DOHH2 (cell line): ENCODE data around the gene KIAA1328.

Experiments
- H3F3A ChIP-seq: fragments of 200-600 bp; sonication (generic), shearing (Covaris generic); 2 replicates; pipeline ENCODE4 v1.6.0; 2016; ENCODE audit warnings: antibody characterized with exemption, mild to moderate bottlenecking; ENCODE audit not compliant: control insufficient read depth, insufficient read depth
- H3K27ac ChIP-seq: fragments of 200-600 bp; sonication (generic); 2 replicates; pipeline ENCODE4 v1.5.1; 2014; ENCODE audit warnings: low read depth, mild to moderate bottlenecking, low read length, moderate library complexity
- H3K27me3 ChIP-seq: fragments of 200-600 bp; sonication (generic); 2 replicates; pipeline ENCODE4 v1.6.1; 2014; ENCODE audit warnings: mild to moderate bottlenecking, low read length, mixed read lengths; ENCODE audit not compliant: control insufficient read depth
- H3K36me3 ChIP-seq: fragments of 200-600 bp; sonication (generic); 2 replicates; pipeline ENCODE4 v1.6.1; 2014; ENCODE audit warnings: mild to moderate bottlenecking, low read length, moderate library complexity, mixed read lengths; ENCODE audit not compliant: control insufficient read depth
- H3K4me1 ChIP-seq: fragments of 200-600 bp; sonication (generic); 2 replicates; pipeline ENCODE4 v1.6.1; 2014; ENCODE audit warnings: mild to moderate bottlenecking, low read length, mixed read lengths; ENCODE audit not compliant: control insufficient read depth
- H3K4me2 ChIP-seq: fragments of 200-600 bp; sonication (generic); 2 replicates; pipeline ENCODE4 v1.6.0; 2014; ENCODE audit warnings: mild to moderate bottlenecking, low read length, moderate library complexity
- H3K4me3 ChIP-seq: fragments of 200-600 bp; sonication (generic); 2 replicates; pipeline ENCODE4 v1.5.1; 2014; ENCODE audit warnings: mild to moderate bottlenecking, low read length, mixed read lengths
- H3K79me2 ChIP-seq: fragments of 200-600 bp; sonication (generic); 2 replicates; pipeline ENCODE4 v1.6.1; 2014; ENCODE audit warnings: mild to moderate bottlenecking, low read length, mixed read lengths; ENCODE audit not compliant: control insufficient read depth
- H3K9me2 ChIP-seq: fragments of 200-600 bp; sonication (generic); replicated peaks from 2 replicates; pipeline ENCODE4 v1.6.1; 2014; ENCODE audit warnings: mild to moderate bottlenecking, low read length, mixed read lengths; ENCODE audit not compliant: control insufficient read depth
- H3K9me3 ChIP-seq: fragments of 200-600 bp; sonication (generic); 2 replicates; pipeline ENCODE4 v1.6.1; 2014; ENCODE audit warnings: antibody characterized with exemption, low read length, mixed read lengths; ENCODE audit not compliant: control insufficient read depth, insufficient read depth
- H4K20me1 ChIP-seq: fragments of 200-600 bp; sonication (generic); 2 replicates; pipeline ENCODE4 v1.6.0; 2014; ENCODE audit warnings: low read depth, mild to moderate bottlenecking, antibody characterized with exemption, low read length, moderate library complexity; ENCODE audit not compliant: control insufficient read depth, insufficient read depth
- EZH2phosphoT487 ChIP-seq: fragments of 200-600 bp; sonication (generic); IDR thresholded peaks from 2 replicates; pipeline ENCODE4 v1.6.1; 2017; ENCODE audit warnings: borderline replicate concordance, mild to moderate bottlenecking, antibody characterized with exemption, low read length, moderate library complexity, mixed read lengths
- TF ChIP-seq, protein P1 (sequence below): fragments of 200-600 bp; sonication (generic); IDR thresholded peaks from one replicate; pipeline ENCODE4 v1.5.1; 2014; ENCODE audit warnings: antibody characterized with exemption, mild to moderate bottlenecking, low read depth, low read length; ENCODE audit not compliant: poor library complexity, severe bottlenecking

The KIAA1328 gene

DNA sequence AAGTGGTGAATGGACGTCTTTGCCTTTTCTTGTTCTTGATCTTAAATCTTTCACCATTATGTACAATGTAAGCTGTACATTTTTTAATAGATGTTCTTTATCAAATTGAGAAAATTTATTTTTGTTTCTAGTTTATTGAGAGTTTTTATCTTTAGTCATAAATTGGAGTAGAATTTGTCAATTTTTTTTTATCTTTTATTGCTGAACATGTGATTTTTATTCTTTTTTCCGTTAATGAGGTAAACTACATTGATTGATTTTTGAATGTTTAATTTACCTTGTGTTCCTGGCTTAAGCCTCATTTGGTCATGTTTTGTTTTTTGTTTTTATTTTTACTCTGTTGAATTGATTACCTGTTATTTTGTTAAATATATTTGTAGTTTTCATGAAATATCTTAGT is 19.7 kb downstream of the KIAA1328 start:
- no peaks in the 10 kb centered on the region for H3K4me1 ChIP-seq
- H3K27me3 ChIP-seq = no peaks in the 10 kb centered on the region
- peaks cover 6% of the 10 kb centered on the region; the same call in 1 of the 2 replicates for H3K9me3 ChIP-seq
- H3K4me3 ChIP-seq = no peak overlapping the region
- no peak for TF ChIP-seq EZH2phosphoT487
- TF ChIP-seq, protein P1, sequence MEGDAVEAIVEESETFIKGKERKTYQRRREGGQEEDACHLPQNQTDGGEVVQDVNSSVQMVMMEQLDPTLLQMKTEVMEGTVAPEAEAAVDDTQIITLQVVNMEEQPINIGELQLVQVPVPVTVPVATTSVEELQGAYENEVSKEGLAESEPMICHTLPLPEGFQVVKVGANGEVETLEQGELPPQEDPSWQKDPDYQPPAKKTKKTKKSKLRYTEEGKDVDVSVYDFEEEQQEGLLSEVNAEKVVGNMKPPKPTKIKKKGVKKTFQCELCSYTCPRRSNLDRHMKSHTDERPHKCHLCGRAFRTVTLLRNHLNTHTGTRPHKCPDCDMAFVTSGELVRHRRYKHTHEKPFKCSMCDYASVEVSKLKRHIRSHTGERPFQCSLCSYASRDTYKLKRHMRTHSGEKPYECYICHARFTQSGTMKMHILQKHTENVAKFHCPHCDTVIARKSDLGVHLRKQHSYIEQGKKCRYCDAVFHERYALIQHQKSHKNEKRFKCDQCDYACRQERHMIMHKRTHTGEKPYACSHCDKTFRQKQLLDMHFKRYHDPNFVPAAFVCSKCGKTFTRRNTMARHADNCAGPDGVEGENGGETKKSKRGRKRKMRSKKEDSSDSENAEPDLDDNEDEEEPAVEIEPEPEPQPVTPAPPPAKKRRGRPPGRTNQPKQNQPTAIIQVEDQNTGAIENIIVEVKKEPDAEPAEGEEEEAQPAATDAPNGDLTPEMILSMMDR = no peak
- H3K27ac ChIP-seq = no peak overlapping the region
- peaks cover 3% of the 10 kb centered on the region for H3K36me3 ChIP-seq
- H3K79me2 ChIP-seq = no peaks in the 10 kb centered on the region
- H3F3A ChIP-seq = no peaks in the 10 kb centered on the region
- no peaks in the 10 kb centered on the region for H3K9me2 ChIP-seq
- H4K20me1 ChIP-seq = no peaks in the 10 kb centered on the region
- no peak overlapping the region for H3K4me2 ChIP-seq

DNA sequence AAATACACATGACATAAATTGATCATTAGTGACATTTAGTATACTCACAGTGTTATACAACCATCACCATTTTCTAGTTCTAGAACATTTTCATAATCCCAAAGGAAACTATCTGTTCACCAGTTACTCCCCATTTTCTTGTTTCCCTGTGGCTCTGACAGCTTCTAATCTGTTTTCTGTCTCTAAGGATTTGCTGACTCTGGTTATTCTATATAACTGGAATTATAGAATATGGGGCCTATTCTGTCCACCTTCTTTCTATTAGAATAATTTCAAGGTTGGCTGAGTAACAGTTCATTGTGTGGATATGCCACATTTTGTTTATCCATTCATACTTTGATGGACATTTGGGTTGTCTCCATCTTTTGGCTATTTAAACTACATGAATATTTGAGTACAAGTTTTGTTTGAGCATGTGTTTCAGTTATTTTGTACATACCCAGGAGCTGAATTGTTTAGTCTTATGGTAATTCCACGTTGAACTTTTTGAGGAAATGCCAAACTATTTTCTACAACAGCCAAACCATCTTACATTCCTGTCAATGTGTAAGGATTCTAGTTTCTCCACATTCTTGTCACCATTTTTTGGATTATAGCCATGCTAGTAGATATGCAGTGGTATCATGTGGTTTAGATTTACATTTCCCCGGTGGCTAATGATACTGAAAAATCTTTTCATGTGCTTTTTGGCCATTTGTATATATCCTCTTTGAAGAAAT is 20.5 kb downstream of the KIAA1328 start:
- TF ChIP-seq, protein P1 = no peak
- no peak for TF ChIP-seq EZH2phosphoT487
- H3K27me3 ChIP-seq = no peaks in the 10 kb centered on the region
- H3K9me3 ChIP-seq = peaks cover 6% of the 10 kb centered on the region; the same call in 1 of the 2 replicates
- no peak overlapping the region for H3K27ac ChIP-seq
- no peaks in the 10 kb centered on the region for H3F3A ChIP-seq
- H3K9me2 ChIP-seq = no peaks in the 10 kb centered on the region
- H3K4me2 ChIP-seq = no peak overlapping the region
- no peaks in the 10 kb centered on the region for H3K79me2 ChIP-seq
- H4K20me1 ChIP-seq = no peaks in the 10 kb centered on the region
- no peak overlapping the region for H3K4me3 ChIP-seq
- H3K4me1 ChIP-seq = no peaks in the 10 kb centered on the region
- H3K36me3 ChIP-seq = peaks cover 3% of the 10 kb centered on the region

GRCh38 chr18:36850527-36851201 is 21.7 kb downstream of the KIAA1328 start:
- Histone ChIP-seq H3K36me3 (peaks cover 3% of the 10 kb centered on the region), H4K20me1 (no peaks in the 10 kb centered on the region), H3K27me3 (no peaks in the 10 kb centered on the region), H3F3A (no peaks in the 10 kb centered on the region), H3K4me2 (no peak overlapping the region), H3K4me1 (no peaks in the 10 kb centered on the region), H3K9me3 (peaks cover 6% of the 10 kb centered on the region; the same call in 1 of the 2 replicates), H3K9me2 (no peaks in the 10 kb centered on the region), H3K27ac (no peak overlapping the region), H3K79me2 (no peaks in the 10 kb centered on the region), H3K4me3 (no peak overlapping the region)
- TF ChIP-seq EZH2phosphoT487 = no peak
- TF ChIP-seq, protein P1 = no peak
